PC-9 (cell line): ENCODE measurements around the gene FAM234A. TPM values are rescaled to one million over a fixed set of nuclear protein-coding genes. Genes with fewer than 3 reads are reported as not detected.

Source experiments
- BruUV-seq: library from RNA; stranded (reverse); fragments of 400-500 nt; replicated peaks from 2 replicates; lab custom pipeline; 2021; lab: Mats Ljungman, UMichigan
- CTCF ChIA-PET: fragments of 300-600 bp; sonication (Branson Sonifier 250); formaldehyde crosslinking; loops from one replicate; lab custom pipeline; 2022; ENCODE audit warnings: antibody characterized with exemption; lab: Charles Lee
- POLR2A ChIA-PET: fragments of 300-600 bp; sonication (Branson Sonifier 250); formaldehyde crosslinking; loops from one replicate; lab custom pipeline; 2022; ENCODE audit warnings: antibody characterized with exemption; ENCODE audit not compliant: unreplicated experiment; lab: Charles Lee
- DNase-seq, 2 experiments: peaks; one replicate each; pipeline versions ENCODE4 v3.0.0 to v3.0.0-alpha.2; 2015 to 2022; ENCODE audit warnings: mixed read lengths in 1 of 2
- H2AFZ ChIP-seq: fragments of 200-600 bp; sonication (generic); 2 replicates; pipeline ENCODE4 v1.8.1; 2017; ENCODE audit warnings: antibody characterized with exemption
- H3F3A ChIP-seq: fragments of 200-600 bp; sonication (generic); 2 replicates; pipeline ENCODE4 v1.8.1; 2017; ENCODE audit warnings: antibody characterized with exemption, mild to moderate bottlenecking, low read depth; ENCODE audit not compliant: insufficient read depth
- H3K27ac ChIP-seq: fragments of 200-600 bp; sonication (generic); 2 replicates; pipeline ENCODE4 v1.6.1; 2016; ENCODE audit warnings: mixed run types
- H3K27me3 ChIP-seq: fragments of 200-600 bp; sonication (generic); 2 replicates; pipeline ENCODE4 v1.6.1; 2016; ENCODE audit warnings: low read depth, mixed run types; ENCODE audit not compliant: insufficient read depth
- H3K36me3 ChIP-seq: fragments of 200-600 bp; sonication (generic); 2 replicates; pipeline ENCODE4 v1.6.1; 2016; ENCODE audit warnings: low read depth, mixed run types
- H3K4me1 ChIP-seq: fragments of 200-600 bp; sonication (generic); replicated peaks from 2 replicates; pipeline ENCODE4 v1.6.1; 2016; ENCODE audit warnings: mixed run types; ENCODE audit not compliant: insufficient read depth
- H3K4me2 ChIP-seq: fragments of 200-600 bp; sonication (generic); 2 replicates; pipeline ENCODE4 v1.6.1; 2017; ENCODE audit warnings: mixed run types
- H3K4me3 ChIP-seq: fragments of 200-600 bp; sonication (generic); 2 replicates; pipeline ENCODE4 v1.6.1; 2016; ENCODE audit warnings: mixed run types
- H3K79me2 ChIP-seq: fragments of 200-600 bp; sonication (generic); 2 replicates; pipeline ENCODE4 v1.6.1; 2017; ENCODE audit warnings: low read depth, mixed run types
- H3K9me2 ChIP-seq: fragments of 200-600 bp; sonication (generic); 2 replicates; pipeline ENCODE4 v1.8.1; 2017; ENCODE audit warnings: mild to moderate bottlenecking; ENCODE audit not compliant: insufficient read depth
- H3K9me3 ChIP-seq: fragments of 200-600 bp; sonication (generic); 2 replicates; pipeline ENCODE4 v1.8.1; 2016; ENCODE audit warnings: low read depth; ENCODE audit not compliant: insufficient read depth
- H4K20me1 ChIP-seq: fragments of 200-600 bp; sonication (generic); 2 replicates; pipeline ENCODE4 v1.8.1; 2017; ENCODE audit not compliant: insufficient read depth
- CTCF ChIP-seq: fragments of 200-600 bp; sonication (generic); conservative IDR thresholded peaks from 2 replicates; pipeline ENCODE4 v1.6.1; 2017; ENCODE audit warnings: mixed run types, antibody characterized with exemption, mild to moderate bottlenecking, moderate library complexity
- EZH2 ChIP-seq: fragments of 200-600 bp; sonication (generic); IDR thresholded peaks from 2 replicates; pipeline ENCODE4 v1.8.0; 2017; ENCODE audit warnings: antibody characterized with exemption, low read depth
- intact Hi-C: fragments of 100-400 bp; cut with micrococcal nuclease; formaldehyde crosslinking; loops from one replicate; pipeline ENCODE4 v1.10.0; 2022; ENCODE audit not compliant: unreplicated experiment
- total RNA-seq: library from RNA; stranded (reverse); gene quantifications from 2 replicates; pipeline ENCODE4 v1.2.3, GENCODE V29; 2021

FAM234A gene
- total RNA-seq, 1 experiment from 2014 or later = 131 TPM

- Histone ChIP-seq H3K36me3 (peaks cover 7% of the 10 kb centered on the region; the same call in 1 of the 2 replicates), H3K27ac (no peak overlapping the region), H3F3A (no peaks in the 10 kb centered on the region), H3K9me3 (no peaks in the 10 kb centered on the region), H3K4me3 (no peak overlapping the region), H2AFZ (no peak overlapping the region), H3K79me2 (0 out of 2 replicates have a peak, but pooled peaks cover 10% of the 10 kb centered on the region), H3K9me2 (no peaks in the 10 kb centered on the region), H3K4me2 (no peak overlapping the region), H3K27me3 (no peaks in the 10 kb centered on the region), H3K4me1 (peaks cover 6% of the 10 kb centered on the region), H4K20me1 (peaks cover 14% of the 10 kb centered on the region)
- POLR2A ChIA-PET = no interaction called here
- BruUV-seq = no TSS peak
- intact Hi-C loops = no loop called here
- CTCF ChIA-PET = no interaction called here
- no peak for DNase-seq
- TF ChIP-seq EZH2 = no peak
- no peak for TF ChIP-seq CTCF
Observed at GRCh38 chr16:311725-312124, 77.1 kb downstream of the FAM234A start.

GRCh38 chr16:314351-314750, 79.7 kb downstream of the FAM234A start:
- TF ChIP-seq EZH2 = no peak
- TF ChIP-seq CTCF = no peak
- Histone ChIP-seq H2AFZ (no peak overlapping the region), H3K4me2 (no peak overlapping the region), H3K36me3 (peaks cover 7% of the 10 kb centered on the region; the same call in 1 of the 2 replicates), H3F3A (peaks cover 9% of the 10 kb centered on the region; the same call in 1 of the 2 replicates), H3K27ac (no peak overlapping the region), H3K4me1 (peaks cover 13% of the 10 kb centered on the region), H4K20me1 (peaks cover 32% of the 10 kb centered on the region), H3K9me2 (no peaks in the 10 kb centered on the region), H3K9me3 (no peaks in the 10 kb centered on the region), H3K27me3 (no peaks in the 10 kb centered on the region), H3K4me3 (no peak overlapping the region), H3K79me2 (peaks cover 27% of the 10 kb centered on the region)
- no peak for DNase-seq
- ChIA-PET CTCF (no interaction called here), POLR2A (no interaction called here)
- intact Hi-C loops = no loop called here
- BruUV-seq = no TSS peak

- Histone ChIP-seq H3K4me1 (peaks cover 13% of the 10 kb centered on the region), H4K20me1 (peaks cover 35% of the 10 kb centered on the region), H3K36me3 (peaks cover 7% of the 10 kb centered on the region; the same call in 1 of the 2 replicates), H2AFZ (no peak overlapping the region), H3K27me3 (no peaks in the 10 kb centered on the region), H3K79me2 (peaks cover 32% of the 10 kb centered on the region), H3F3A (peaks cover 9% of the 10 kb centered on the region; the same call in 1 of the 2 replicates), H3K27ac (no peak overlapping the region), H3K4me2 (no peak overlapping the region), H3K4me3 (no peak overlapping the region), H3K9me2 (no peaks in the 10 kb centered on the region), H3K9me3 (no peaks in the 10 kb centered on the region)
- ChIA-PET CTCF (no interaction called here), POLR2A (no interaction called here)
- intact Hi-C loops = no loop called here
- no peak for TF ChIP-seq EZH2
- no peak for TF ChIP-seq CTCF
- DNase-seq = no peak
- BruUV-seq = no TSS peak
Observed at GRCh38 chr16:314795-315299, 80.2 kb downstream of the FAM234A start.

Other genes with a start within 250 kb of the FAM234A start
- gene POLR3K, start 181.2 kb upstream of the FAM234A start, total RNA-seq = 33.5 and 38.4 TPM in 2 replicates
- gene SNRNP25, start 181.0 kb upstream of the FAM234A start, total RNA-seq = 60.8 and 61.4 TPM in 2 replicates
- 51.4 and 62.9 TPM in 2 replicates for gene RHBDF1, start 162.2 kb upstream of the FAM234A start, total RNA-seq
- 86.2 and 138 TPM in 2 replicates for gene MPG, start 156.6 kb upstream of the FAM234A start, total RNA-seq
- 56.8 and 66.6 TPM in 2 replicates for gene NPRL3, start 96.1 kb upstream of the FAM234A start, total RNA-seq
- gene HBZ, start 82.2 kb upstream of the FAM234A start, total RNA-seq = not detected in 2 replicates
- gene HBM, start 68.8 kb upstream of the FAM234A start, total RNA-seq = not detected in 2 replicates
- not detected in 2 replicates for gene HBA2, start 61.9 kb upstream of the FAM234A start, total RNA-seq
- not detected in 2 replicates for gene HBA1, start 58.1 kb upstream of the FAM234A start, total RNA-seq
- not detected in 2 replicates for gene HBQ1, start 54.4 kb upstream of the FAM234A start, total RNA-seq
- gene LUC7L, start 5.4 kb upstream of the FAM234A start, total RNA-seq = 64.3 and 66.9 TPM in 2 replicates
- gene RGS11, start 41.1 kb downstream of the FAM234A start, total RNA-seq = not detected in 2 replicates
- not detected in 2 replicates for gene ARHGDIG, start 45.8 kb downstream of the FAM234A start, total RNA-seq
- gene PDIA2, start 48.3 kb downstream of the FAM234A start, total RNA-seq = not detected in 2 replicates
- gene AXIN1, start 117.9 kb downstream of the FAM234A start, total RNA-seq = 42.0 and 51.2 TPM in 2 replicates
- 130 and 150 TPM in 2 replicates for gene MRPL28, start 135.7 kb downstream of the FAM234A start, total RNA-seq
- 41.4 and 45.6 TPM in 2 replicates for gene PGAP6, start 147.2 kb downstream of the FAM234A start, total RNA-seq
- gene NME4, start 162.4 kb downstream of the FAM234A start, total RNA-seq = 157 and 159 TPM in 2 replicates
- gene DECR2, start 167.1 kb downstream of the FAM234A start, total RNA-seq = 65.4 and 78.4 TPM in 2 replicates
- gene RAB11FIP3, start 190.8 kb downstream of the FAM234A start, total RNA-seq = 38.4 and 42.4 TPM in 2 replicates